Ascending aorta (tissue), 2 donors: Measurements from ENCODE around the gene CCND2. TPM values are rescaled to one million over a fixed set of nuclear protein-coding genes. Genes with fewer than 3 reads are reported as not detected.

Experiments used
- DNase-seq, 2 donors: peaks; one replicate each; pipeline ENCODE4 v3.0.0-alpha.2; 2019; ENCODE audit warnings: low spot score in 2 of 2
- H3K27ac ChIP-seq, 2 donors: fragments of 200-600 bp; sonication (generic); one replicate each; pipeline ENCODE4 v1.5.1; 2016 to 2017; ENCODE audit warnings: mild to moderate bottlenecking in 1 of 2
- H3K27me3 ChIP-seq: fragments of 200-600 bp; sonication (generic); one replicate; pipeline ENCODE4 v1.5.1; 2017
- H3K36me3 ChIP-seq, 2 donors: fragments of 200-600 bp; sonication (generic); one replicate each; pipeline ENCODE4 v1.5.1; 2016
- H3K4me1 ChIP-seq, 2 donors: fragments of 200-600 bp; sonication (generic); one replicate each; pipeline ENCODE4 v1.5.1; 2016 to 2017; ENCODE audit warnings: mild to moderate bottlenecking in 1 of 2
- H3K4me3 ChIP-seq, 2 donors: fragments of 200-600 bp; sonication (generic); one replicate each; pipeline ENCODE4 v1.5.1; 2016 to 2017; ENCODE audit warnings: mild to moderate bottlenecking in 1 of 2
- H3K9me3 ChIP-seq, 2 donors: fragments of 200-600 bp; sonication (generic); one replicate each; pipeline ENCODE4 v1.5.1; 2016
- intact Hi-C: fragments of 100-400 bp; cut with DNase I; formaldehyde crosslinking; loops from one replicate; pipeline ENCODE4 v1.15.1; 2023
- total RNA-seq: library from RNA; depleted of rRNA; stranded (reverse); fragments of >200 nt; gene quantifications from one replicate; pipeline ENCODE4 v1.1.0, GENCODE V29; 2016
- TF ChIP-seq, protein P1 (sequence below), 3 experiments: fragments of 200-600 bp in 2 of 3; fragments of 450-650 bp in 1 of 3; sonication (generic) in 2 of 3; IDR thresholded peaks; one replicate each; pipeline ENCODE4 v1.5.1; 2016 to 2019; ENCODE audit warnings: antibody characterized with exemption in 3 of 3, mild to moderate bottlenecking in 1 of 3, moderate library complexity in 1 of 3

The CCND2 gene
- 150 TPM for total RNA-seq

DNA sequence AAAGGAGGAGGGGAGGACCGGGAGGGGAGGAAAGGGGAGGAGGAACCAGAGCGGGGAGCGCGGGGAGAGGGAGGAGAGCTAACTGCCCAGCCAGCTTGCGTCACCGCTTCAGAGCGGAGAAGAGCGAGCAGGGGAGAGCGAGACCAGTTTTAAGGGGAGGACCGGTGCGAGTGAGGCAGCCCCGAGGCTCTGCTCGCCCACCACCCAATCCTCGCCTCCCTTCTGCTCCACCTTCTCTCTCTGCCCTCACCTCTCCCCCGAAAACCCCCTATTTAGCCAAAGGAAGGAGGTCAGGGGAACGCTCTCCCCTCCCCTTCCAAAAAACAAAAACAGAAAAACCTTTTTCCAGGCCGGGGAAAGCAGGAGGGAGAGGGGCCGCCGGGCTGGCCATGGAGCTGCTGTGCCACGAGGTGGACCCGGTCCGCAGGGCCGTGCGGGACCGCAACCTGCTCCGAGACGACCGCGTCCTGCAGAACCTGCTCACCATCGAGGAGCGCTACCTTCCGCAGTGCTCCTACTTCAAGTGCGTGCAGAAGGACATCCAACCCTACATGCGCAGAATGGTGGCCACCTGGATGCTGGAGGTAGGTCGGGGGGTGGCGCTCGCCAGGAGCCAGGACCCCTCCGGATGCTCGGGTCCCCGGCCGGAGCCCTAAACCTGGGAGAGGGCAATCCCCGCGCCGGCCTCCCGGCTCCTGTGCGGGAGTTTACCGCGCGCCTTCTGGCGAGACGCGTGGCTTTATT, at the start of gene CCND2:
Gene CCND2, plus strand, starts transcription at position 111 of the 744 bp plus-strand sequence. Its CDS starts 279 bp downstream, at position 390.
- Histone ChIP-seq H3K9me3 (no peaks in the 10 kb centered on the region), H3K36me3 (peaks cover 0 to 17% of the 10 kb centered on the region in 2 donors), H3K4me1 (peaks cover 6 to 42% of the 10 kb centered on the region in 2 donors), H3K27ac (peak within 1 kb of the TSS; percentile 92 to 96), H3K4me3 (peak within 1 kb of the TSS; percentile 78 to 87), H3K27me3 (no peaks in the 10 kb centered on the region)
- TF ChIP-seq, protein P1, sequence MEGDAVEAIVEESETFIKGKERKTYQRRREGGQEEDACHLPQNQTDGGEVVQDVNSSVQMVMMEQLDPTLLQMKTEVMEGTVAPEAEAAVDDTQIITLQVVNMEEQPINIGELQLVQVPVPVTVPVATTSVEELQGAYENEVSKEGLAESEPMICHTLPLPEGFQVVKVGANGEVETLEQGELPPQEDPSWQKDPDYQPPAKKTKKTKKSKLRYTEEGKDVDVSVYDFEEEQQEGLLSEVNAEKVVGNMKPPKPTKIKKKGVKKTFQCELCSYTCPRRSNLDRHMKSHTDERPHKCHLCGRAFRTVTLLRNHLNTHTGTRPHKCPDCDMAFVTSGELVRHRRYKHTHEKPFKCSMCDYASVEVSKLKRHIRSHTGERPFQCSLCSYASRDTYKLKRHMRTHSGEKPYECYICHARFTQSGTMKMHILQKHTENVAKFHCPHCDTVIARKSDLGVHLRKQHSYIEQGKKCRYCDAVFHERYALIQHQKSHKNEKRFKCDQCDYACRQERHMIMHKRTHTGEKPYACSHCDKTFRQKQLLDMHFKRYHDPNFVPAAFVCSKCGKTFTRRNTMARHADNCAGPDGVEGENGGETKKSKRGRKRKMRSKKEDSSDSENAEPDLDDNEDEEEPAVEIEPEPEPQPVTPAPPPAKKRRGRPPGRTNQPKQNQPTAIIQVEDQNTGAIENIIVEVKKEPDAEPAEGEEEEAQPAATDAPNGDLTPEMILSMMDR (IDR thresholded peaks at IDR 0.05) = no peak
- DNase-seq = peak; percentile 61 to 94
- intact Hi-C loops = loop anchor here (2.0 to 10.0 kb wide), 5 partner anchors 401 to 1379 kb away; partner anchors contain the start of genes NTF3, PARP11, TSPAN9 and TULP3

DNA sequence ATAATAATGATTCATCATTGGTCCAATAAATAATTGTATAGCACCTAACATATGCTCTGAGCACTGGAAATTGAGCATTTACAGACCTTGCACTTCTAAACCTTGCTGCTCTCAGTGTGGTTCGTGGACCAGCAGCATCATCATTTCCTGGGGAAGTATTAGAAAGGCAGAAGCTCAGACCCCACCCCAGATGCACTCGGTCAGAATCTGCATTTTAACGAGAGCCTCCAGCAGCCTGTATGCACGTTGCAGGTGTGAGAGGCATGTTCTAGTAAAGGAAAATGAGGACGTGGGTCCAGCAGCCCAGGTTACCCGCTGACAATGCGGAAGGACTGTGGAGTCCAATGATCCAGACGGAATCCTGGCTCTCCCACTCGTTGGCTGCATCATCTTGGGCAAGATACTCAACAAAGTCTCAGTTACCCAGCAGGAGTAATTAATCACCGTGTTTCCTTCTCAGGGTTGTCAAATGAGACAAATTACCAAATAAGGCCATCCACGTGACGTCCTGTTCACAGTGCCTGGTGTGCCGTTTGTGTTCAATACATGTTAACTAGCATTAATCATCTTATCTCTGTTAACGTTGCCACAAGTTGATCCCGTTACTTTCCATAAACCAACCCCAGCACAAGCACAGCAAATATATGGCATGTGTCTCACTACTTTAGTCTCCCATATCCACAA, 49.2 kb upstream of the CCND2 start:
- peaks cover 0 to 10% of the 10 kb centered on the region in 2 donors for H3K9me3 ChIP-seq
- no peaks in the 10 kb centered on the region for H3K27me3 ChIP-seq
- H3K36me3 ChIP-seq = no peaks in the 10 kb centered on the region
- H3K27ac ChIP-seq = no peak overlapping the region
- TF ChIP-seq, protein P1 (IDR thresholded peaks at IDR 0.05) = no peak
- H3K4me3 ChIP-seq = no peak overlapping the region
- no peaks in the 10 kb centered on the region for H3K4me1 ChIP-seq
- no peak for DNase-seq
- intact Hi-C loops = no loop called here

DNA sequence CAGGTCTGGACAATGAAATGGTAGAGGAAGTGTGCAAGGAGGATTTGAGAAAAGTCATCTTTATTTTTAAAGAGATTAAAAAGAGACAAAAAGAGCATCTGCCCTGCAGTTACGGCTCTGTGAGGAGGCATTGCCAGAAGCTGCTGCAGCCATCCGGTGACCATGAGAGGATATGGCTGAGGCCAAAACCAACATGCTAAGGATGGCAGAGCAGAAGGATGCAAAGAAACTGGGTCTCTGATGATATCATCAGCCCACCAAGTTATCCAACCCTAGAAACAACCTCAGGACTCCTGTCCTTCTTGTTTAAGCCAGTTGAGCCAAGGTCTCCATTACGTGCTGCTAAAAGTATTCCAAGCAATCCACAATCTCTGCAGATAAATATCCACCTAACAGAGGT, 48.0 kb upstream of the CCND2 start:
- no peak for DNase-seq
- TF ChIP-seq, protein P1 (IDR thresholded peaks at IDR 0.05) = no peak
- Histone ChIP-seq H3K36me3 (no peaks in the 10 kb centered on the region), H3K27ac (no peak overlapping the region), H3K4me1 (no peaks in the 10 kb centered on the region), H3K27me3 (no peaks in the 10 kb centered on the region), H3K9me3 (peaks cover 0 to 10% of the 10 kb centered on the region in 2 donors), H3K4me3 (no peak overlapping the region)
- intact Hi-C loops = no loop called here

DNA sequence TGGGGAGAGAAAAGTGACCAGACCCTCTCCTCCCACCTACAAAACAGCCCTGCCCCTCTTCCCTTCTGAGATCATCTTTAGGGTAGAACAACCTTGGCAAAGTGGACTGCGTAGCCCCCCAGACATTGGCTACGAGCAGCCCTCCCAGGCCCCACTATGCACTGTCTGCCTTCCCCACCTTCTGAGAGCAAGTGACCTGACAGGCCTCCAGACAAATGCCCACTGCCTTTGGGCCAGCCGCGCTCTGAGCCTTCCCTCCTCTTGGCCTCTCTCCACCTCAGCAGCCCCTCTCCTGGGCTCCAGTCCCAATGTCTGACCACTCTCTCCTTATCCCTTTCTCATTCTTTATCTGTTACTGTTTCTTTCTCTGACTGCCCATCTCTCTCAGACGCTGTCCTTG, 46.5 kb upstream of the CCND2 start:
- Histone ChIP-seq H3K4me3 (no peak overlapping the region), H3K36me3 (no peaks in the 10 kb centered on the region), H3K27ac (no peak overlapping the region), H3K9me3 (peaks cover 0 to 8% of the 10 kb centered on the region in 2 donors), H3K4me1 (no peaks in the 10 kb centered on the region), H3K27me3 (no peaks in the 10 kb centered on the region)
- TF ChIP-seq, protein P1 (IDR thresholded peaks at IDR 0.05) = no peak
- intact Hi-C loops = no loop called here
- no peak for DNase-seq

- Histone ChIP-seq H3K9me3 (no peaks in the 10 kb centered on the region), H3K4me3 (no peak overlapping the region), H3K27me3 (no peaks in the 10 kb centered on the region), H3K27ac (no peak overlapping the region), H3K36me3 (no peaks in the 10 kb centered on the region), H3K4me1 (no peaks in the 10 kb centered on the region)
- no peak for DNase-seq
- TF ChIP-seq, protein P1 (IDR thresholded peaks at IDR 0.05) = no peak
- intact Hi-C loops = no loop called here
Measured at GRCh38 chr12:4228122-4228580, 45.4 kb upstream of the CCND2 start.
